H1 (cell line): ENCODE results near the gene GPR137. TPM values are rescaled to one million over a fixed set of nuclear protein-coding genes. Genes with fewer than 3 reads are reported as not detected.
A peak's percentile ranks its signal among the peaks of the same experiment; 100 is the strongest.

ENCODE experiments used
- CTCF ChIA-PET: fragments of 300-600 bp; sonication (Branson Sonifier 250); formaldehyde crosslinking; loops from one replicate; lab custom pipeline; 2021; ENCODE audit not compliant: partially characterized antibody; lab: Charles Lee
- POLR2A ChIA-PET: fragments of 300-600 bp; sonication (Branson Sonifier 250); formaldehyde crosslinking; loops from one replicate; lab custom pipeline; 2021; ENCODE audit warnings: inconsistent platforms; ENCODE audit not compliant: partially characterized antibody; lab: Charles Lee
- DNase-seq, 2 experiments: peaks; one replicate each; pipeline versions ENCODE4 v3.0.0 to v3.0.0-alpha.2; 2010 to 2022; ENCODE audit warnings: low spot score in 2 of 2, low read depth in 1 of 2, mixed read lengths in 1 of 2
- FAIRE-seq: peaks from 2 replicates; lab custom pipeline; 2011; peaks lifted over from hg19 to GRCh38; lab: Jason Lieb, UNC
- H2AFZ ChIP-seq: 2 replicates; pipeline ENCODE4 v1.8.1; 2012; ENCODE audit warnings: low read length, inconsistent platforms
- H2AK5ac ChIP-seq: 2 replicates; pipeline ENCODE4 v1.6.1; 2013; ENCODE audit warnings: low read depth, low read length
- H2BK120ac ChIP-seq: replicated peaks from 2 replicates; pipeline ENCODE3; 2013; ENCODE audit warnings: low read depth, low read length, inconsistent platforms
- H2BK12ac ChIP-seq: 2 replicates; pipeline ENCODE4 v1.6.1; 2013; ENCODE audit warnings: low read depth, low read length
- H2BK15ac ChIP-seq: 2 replicates; pipeline ENCODE4 v1.6.1; 2013; ENCODE audit warnings: low read length
- H2BK20ac ChIP-seq: 2 replicates; pipeline ENCODE4 v1.6.1; 2013; ENCODE audit warnings: low read length
- H2BK5ac ChIP-seq: 2 replicates; pipeline ENCODE4 v1.6.1; 2013; ENCODE audit warnings: low read depth, low read length
- H3K14ac ChIP-seq: 2 replicates; pipeline ENCODE4 v1.6.1; 2013; ENCODE audit warnings: inconsistent platforms; ENCODE audit not compliant: insufficient read length
- H3K18ac ChIP-seq: 2 replicates; pipeline ENCODE4 v1.6.1; 2013; ENCODE audit warnings: low read length; ENCODE audit errors: extremely low read depth
- H3K23ac ChIP-seq: 2 replicates; pipeline ENCODE4 v1.6.1; 2013; ENCODE audit warnings: inconsistent platforms; ENCODE audit not compliant: insufficient read length
- H3K23me2 ChIP-seq: 2 replicates; pipeline ENCODE4 v1.6.1; 2013; ENCODE audit warnings: low read depth, low read length
- H3K27ac ChIP-seq: 2 replicates; pipeline ENCODE4 v1.6.1; 2011; ENCODE audit warnings: low read depth, low read length, inconsistent platforms
- H3K27me3 ChIP-seq, 4 experiments: replicated peaks in 1 of 4; 1 replicate in 1 of 4; 2 replicates in 3 of 4; pipeline versions ENCODE4 v1.6.1 to v1.8.1; 2011 to 2013; ENCODE audit warnings: low read length in 3 of 4, mild to moderate bottlenecking in 3 of 4, inconsistent platforms in 2 of 4, mixed read lengths in 2 of 4, moderate library complexity in 1 of 4; ENCODE audit not compliant: control insufficient read depth in 3 of 4, insufficient read depth in 3 of 4; ENCODE audit errors: extremely low read depth in 1 of 4
- H3K36me3 ChIP-seq, 4 experiments: 2 replicates each; pipeline versions ENCODE4 v1.6.1 to v1.8.1; 2011 to 2013; ENCODE audit warnings: mild to moderate bottlenecking in 4 of 4, low read length in 3 of 4, moderate library complexity in 2 of 4, control low read depth in 1 of 4, inconsistent platforms in 1 of 4; ENCODE audit not compliant: insufficient read depth in 4 of 4, control insufficient read depth in 2 of 4
- H3K4ac ChIP-seq: replicated peaks from 2 replicates; pipeline ENCODE3; 2013; ENCODE audit warnings: low read length, low read depth, mixed read lengths, inconsistent platforms; ENCODE audit not compliant: insufficient read length
- H3K4me1 ChIP-seq, 4 experiments: replicated peaks in 1 of 4; 1 replicate in 1 of 4; 2 replicates in 3 of 4; pipeline versions ENCODE4 v1.6.1 to v1.8.1; 2011 to 2013; ENCODE audit warnings: low read length in 3 of 4, inconsistent platforms in 2 of 4, mixed read lengths in 1 of 4; ENCODE audit not compliant: insufficient read depth in 4 of 4, control insufficient read depth in 3 of 4
- H3K4me2 ChIP-seq, 2 experiments: 2 replicates each; pipeline versions ENCODE4 v1.6.1 to v1.8.1; 2011 to 2013; ENCODE audit warnings: low read depth in 2 of 2, low read length in 2 of 2, control low read depth in 1 of 2, inconsistent platforms in 1 of 2, mild to moderate bottlenecking in 1 of 2; ENCODE audit not compliant: insufficient read depth in 1 of 2
- H3K4me3 ChIP-seq, 4 experiments: fragments of 200-600, 300-600 bp in 1 of 4; sonication (generic), shearing (Covaris generic), sonication (Bioruptor Twin) in 1 of 4; 2 replicates each; pipeline versions ENCODE4 v1.5.1 to v1.8.1; 2011 to 2016; ENCODE audit warnings: low read length in 4 of 4, low read depth in 3 of 4, control low read depth in 2 of 4, inconsistent platforms in 2 of 4, mild to moderate bottlenecking in 2 of 4, mixed read lengths in 1 of 4, moderate library complexity in 1 of 4; ENCODE audit not compliant: insufficient read depth in 2 of 4; ENCODE audit errors: extremely low read depth in 1 of 4
- H3K56ac ChIP-seq: replicated peaks from 2 replicates; pipeline ENCODE3; 2013; ENCODE audit warnings: low read depth, mild to moderate bottlenecking, mixed read lengths, low read length, inconsistent platforms; ENCODE audit not compliant: insufficient read length
- H3K79me1 ChIP-seq: 2 replicates; pipeline ENCODE4 v1.6.1; 2013; ENCODE audit warnings: low read depth, low read length, control low read depth
- H3K79me2 ChIP-seq, 2 experiments: 2 replicates each; pipeline versions ENCODE4 v1.6.1 to v1.8.1; 2012 to 2013; ENCODE audit warnings: low read length in 2 of 2, mild to moderate bottlenecking in 2 of 2, inconsistent platforms in 1 of 2; ENCODE audit not compliant: insufficient read depth in 2 of 2, control insufficient read depth in 1 of 2
- H3K9ac ChIP-seq, 4 experiments: replicated peaks in 1 of 4; 1 replicate in 1 of 4; 2 replicates in 3 of 4; pipeline versions ENCODE4 v1.6.1 to v1.8.1; 2011 to 2013; ENCODE audit warnings: low read depth in 3 of 4, low read length in 3 of 4, control low read depth in 2 of 4, mild to moderate bottlenecking in 2 of 4, moderate library complexity in 2 of 4, inconsistent platforms in 1 of 4; ENCODE audit errors: extremely low read depth in 1 of 4
- H3K9me3 ChIP-seq, 2 experiments: 2 replicates each; pipeline versions ENCODE4 v1.6.1 to v1.8.1; 2012 to 2013; ENCODE audit warnings: mild to moderate bottlenecking in 2 of 2, moderate library complexity in 2 of 2, control low read depth in 1 of 2, inconsistent platforms in 1 of 2, low read depth in 1 of 2, low read length in 1 of 2, mixed read lengths in 1 of 2; ENCODE audit not compliant: insufficient read depth in 2 of 2
- H4K20me1 ChIP-seq, 2 experiments: replicated peaks in 1 of 2; 2 replicates each; pipeline versions ENCODE3 to v1.8.1; 2011 to 2013; ENCODE audit warnings: inconsistent platforms in 2 of 2, low read length in 2 of 2, mild to moderate bottlenecking in 1 of 2; ENCODE audit not compliant: insufficient read depth in 2 of 2, control insufficient read depth in 1 of 2
- H4K5ac ChIP-seq: 2 replicates; pipeline ENCODE4 v1.6.1; 2013; ENCODE audit warnings: low read length, low read depth, mixed read lengths, inconsistent platforms; ENCODE audit not compliant: insufficient read length
- H4K8ac ChIP-seq: 2 replicates; pipeline ENCODE4 v1.8.0; 2013; ENCODE audit warnings: mild to moderate bottlenecking, moderate library complexity, low read length, inconsistent platforms; ENCODE audit not compliant: insufficient read depth; ENCODE audit errors: extremely low read depth
- H4K91ac ChIP-seq: replicated peaks from 2 replicates; pipeline ENCODE3; 2013; ENCODE audit warnings: low read length, mixed read lengths, inconsistent platforms; ENCODE audit not compliant: insufficient read length
- BRCA1 ChIP-seq: IDR thresholded peaks from 2 replicates; pipeline ENCODE4 v1.6.1; 2012; ENCODE audit warnings: low read depth, low read length, improper control_type of control experiment
- CBX5 ChIP-seq: fragments of 300-800, 300-1000 bp; sonication (generic); IDR thresholded peaks from 2 replicates; pipeline ENCODE4 v1.7.1; 2016; ENCODE audit warnings: antibody characterized with exemption, low read length, low read depth
- CREB1 ChIP-seq: IDR thresholded peaks from 2 replicates; pipeline ENCODE4 v1.6.1; 2012; ENCODE audit warnings: inconsistent platforms
- HDAC2 ChIP-seq, 2 experiments: fragments of 300-600 bp in 1 of 2; sonication (generic) in 1 of 2; IDR thresholded peaks; 2 replicates each; pipeline ENCODE4 v1.6.1; 2011 to 2012; ENCODE audit warnings: low read depth in 2 of 2, low read length in 2 of 2, mild to moderate bottlenecking in 2 of 2, moderate library complexity in 2 of 2, borderline replicate concordance in 1 of 2, inconsistent platforms in 1 of 2
- POLR2A ChIP-seq, 2 experiments: IDR thresholded peaks; 1 replicate in 1 of 2; 2 replicates in 1 of 2; pipeline ENCODE4 v1.6.1; 2011; ENCODE audit warnings: low read depth in 2 of 2, low read length in 2 of 2, mild to moderate bottlenecking in 2 of 2; ENCODE audit errors: control extremely low read depth in 1 of 2
- POLR2AphosphoS5 ChIP-seq: IDR thresholded peaks from 2 replicates; pipeline ENCODE4 v1.6.1; 2011; ENCODE audit warnings: low read depth, low read length
- RAD21 ChIP-seq, 2 experiments: IDR thresholded peaks in 1 of 2; conservative IDR thresholded peaks in 1 of 2; 2 replicates each; pipeline ENCODE4 v1.6.1; 2011; ENCODE audit warnings: low read depth in 2 of 2, low read length in 2 of 2, improper control_type of control experiment in 1 of 2, inconsistent platforms in 1 of 2, mild to moderate bottlenecking in 1 of 2, moderate library complexity in 1 of 2
- RBBP5 ChIP-seq: IDR thresholded peaks from 2 replicates; pipeline ENCODE4 v1.7.1; 2012; ENCODE audit warnings: low read depth, mild to moderate bottlenecking, inconsistent platforms, low read length, moderate library complexity, borderline replicate concordance
- SP2 ChIP-seq: IDR thresholded peaks from 2 replicates; pipeline ENCODE4 v1.6.1; 2012; ENCODE audit warnings: mild to moderate bottlenecking, low read length, inconsistent platforms
- ZNF274 ChIP-seq: IDR thresholded peaks from 2 replicates; pipeline ENCODE4 v1.7.0; 2012; ENCODE audit warnings: low read length, borderline replicate concordance; ENCODE audit errors: extremely low read depth
- WGBS, 2 experiments: shearing (Covaris generic) in 1 of 2; methylation state at CpG; one replicate each; pipeline versions ENCODE4 v1.1.6 to v1.1.7; 2013 to 2015; ENCODE audit warnings: low lambda C conversion rate in 2 of 2, mixed read lengths in 2 of 2, inconsistent platforms in 1 of 2, low coverage in 1 of 2, missing lambda C conversion rate in 1 of 2; ENCODE audit not compliant: insufficient replicate concordance in 2 of 2, insufficient coverage in 1 of 2, insufficient read length in 1 of 2; ENCODE audit errors: extremely low coverage in 1 of 2, missing lambda C conversion rate in 1 of 2; 5-methylcytosine and 5-hydroxymethylcytosine counted together
- polyA plus RNA-seq, 7 experiments: library from polyadenylated mRNA; depleted of rRNA in 3 of 7; stranded (reverse) in 5 of 7; unstranded in 2 of 7; fragments of >200 nt in 5 of 7; fragments of 200-250 nt in 2 of 7; gene quantifications; 1 replicate in 5 of 7; 2 replicates in 1 of 7; 4 replicates in 1 of 7; pipeline versions ENCODE4 v1.2.1 to v1.2.3, GENCODE V29; 2011 to 2013; ENCODE audit warnings: missing spikeins in 2 of 7, mixed read lengths in 2 of 7
- total RNA-seq: library from RNA; stranded (reverse); fragmentation: NEBNext Ultra II Directional; extraction: Animal tissue kit (Norgen Biotek cat#: 25700); gene quantifications from 2 replicates; pipeline ENCODE4 v1.2.1, GENCODE V29; 2021
- TF ChIP-seq, protein P1 (sequence below): IDR thresholded peaks from 2 replicates; pipeline ENCODE4 v1.6.1; 2011; ENCODE audit warnings: low read depth, mild to moderate bottlenecking, low read length; ENCODE audit not compliant: insufficient read depth
- TF ChIP-seq, protein P2 (sequence below): IDR thresholded peaks from 2 replicates; pipeline ENCODE4 v1.6.1; 2012; ENCODE audit warnings: inconsistent platforms

The GPR137 gene
- total and polyA plus RNA-seq, 2 of the 8 experiments (the other 6 are each of a cell fraction or from before 2014, with no cell fraction given) = 36.2 to 37.8 TPM

DNA sequence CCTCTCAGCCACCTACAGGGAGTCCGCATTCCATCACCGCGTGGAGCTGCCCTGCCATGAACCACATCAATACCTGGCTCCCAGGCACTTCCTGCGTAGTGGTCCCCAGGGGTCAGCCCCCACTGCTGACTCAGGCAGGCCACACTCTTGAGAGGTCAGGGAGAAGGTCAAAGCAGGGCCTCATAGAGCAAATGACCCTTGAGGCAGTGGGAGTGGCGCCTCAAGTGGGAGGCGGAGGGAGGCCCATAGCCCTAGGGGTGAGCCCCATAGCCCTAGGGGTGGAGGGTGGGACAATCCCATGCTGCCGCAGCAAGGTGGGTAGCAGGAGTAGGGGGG lies 37.2 kb downstream of the GPR137 start:
- Histone ChIP-seq H3K56ac (no peak overlapping the region), H3K4me3 (no peak overlapping the region), H3K79me2 (peaks cover 0 to 10% of the 10 kb centered on the region in 2 experiments; a peak in 1 of 4 replicates), H3K23ac (no peak overlapping the region), H3K4ac (no peak overlapping the region), H2BK120ac (no peak overlapping the region), H4K91ac (no peak overlapping the region), H4K8ac (no peak overlapping the region), H2BK15ac (no peak overlapping the region), H3K79me1 (0 out of 2 replicates have a peak, but pooled peaks cover 5% of the 10 kb centered on the region), H2BK5ac (peak overlapping the region; percentile 75; the same call in 1 of the 2 replicates), H2AFZ (no peak overlapping the region), H3K9me3 (no peaks in the 10 kb centered on the region), H3K23me2 (peaks cover 3% of the 10 kb centered on the region; the same call in 1 of the 2 replicates), H2BK12ac (no peak overlapping the region), H3K36me3 (peaks cover 0 to 16% (median 3%) of the 10 kb centered on the region in 4 experiments; a peak in 6 of 8 replicates), H3K4me1 (peaks cover 1 to 10% (median 5%) of the 10 kb centered on the region in 4 experiments; a peak in 6 of 7 replicates), H3K18ac (no peak overlapping the region), H3K27me3 (no peaks in the 10 kb centered on the region), H2AK5ac (0 out of 2 replicates have a peak overlapping the region, but pooled peaks have one; percentile 10), H4K5ac (no peak overlapping the region), H3K27ac (no peak overlapping the region), H3K14ac (no peak overlapping the region), H4K20me1 (peaks cover 0 to 3% of the 10 kb centered on the region in 2 experiments), H2BK20ac (no peak overlapping the region), H3K4me2 (no peak overlapping the region), H3K9ac (no peak overlapping the region)
- FAIRE-seq (no peak), DNase-seq (no peak)
- ChIA-PET CTCF (interaction anchor here (1.4 to 37.6 kb wide), 5 partner anchors 9 to 33 kb away, joined by 6 to 614 read pairs (median 22); partner anchors contain the start of genes CATSPERZ, ESRRA, PRDX5 and TRMT112), POLR2A (interaction anchor here (0.7 to 2.6 kb wide), 4 partner anchors 9 to 52 kb away, joined by 4 to 12 read pairs (median 6); no protein-coding TSS in a partner anchor)
- WGBS, 2 experiments = 95% methylated on average over 7 of the region's 7 CpGs; no CpG with 5 or more reads in 1 of the 2 experiments
- TF ChIP-seq, protein P1, sequence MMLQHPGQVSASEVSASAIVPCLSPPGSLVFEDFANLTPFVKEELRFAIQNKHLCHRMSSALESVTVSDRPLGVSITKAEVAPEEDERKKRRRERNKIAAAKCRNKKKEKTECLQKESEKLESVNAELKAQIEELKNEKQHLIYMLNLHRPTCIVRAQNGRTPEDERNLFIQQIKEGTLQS = no peak
- no peak for TF ChIP-seq HDAC2 (IDR thresholded peaks at IDR 0.05; ENCODE audit: borderline replicate concordance in 1 of 2, low read depth in 2 of 2, low read length in 2 of 2)
- TF ChIP-seq RAD21 (IDR thresholded peaks at IDR 0.05 in 1 of 2, conservative IDR thresholded peaks at IDR 0.05 in 1 of 2; ENCODE audit: low read depth in 2 of 2, low read length in 2 of 2) = no peak
- no peak for TF ChIP-seq SP2
- TF ChIP-seq, protein P2, sequence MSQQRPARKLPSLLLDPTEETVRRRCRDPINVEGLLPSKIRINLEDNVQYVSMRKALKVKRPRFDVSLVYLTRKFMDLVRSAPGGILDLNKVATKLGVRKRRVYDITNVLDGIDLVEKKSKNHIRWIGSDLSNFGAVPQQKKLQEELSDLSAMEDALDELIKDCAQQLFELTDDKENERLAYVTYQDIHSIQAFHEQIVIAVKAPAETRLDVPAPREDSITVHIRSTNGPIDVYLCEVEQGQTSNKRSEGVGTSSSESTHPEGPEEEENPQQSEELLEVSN = no peak
- TF ChIP-seq CREB1 = no peak
- TF ChIP-seq POLR2A (IDR thresholded peaks at IDR 0.05; ENCODE audit: control extremely low read depth in 1 of 2, low read depth in 2 of 2, low read length in 2 of 2) = no peak
- no peak for TF ChIP-seq RBBP5
- no peak for TF ChIP-seq ZNF274
- no peak for TF ChIP-seq BRCA1
- no peak for TF ChIP-seq CBX5
- TF ChIP-seq POLR2AphosphoS5 = no peak
